Measurements from ENCODE around the gene ZNF555.

The ZNF555 gene

DNA sequence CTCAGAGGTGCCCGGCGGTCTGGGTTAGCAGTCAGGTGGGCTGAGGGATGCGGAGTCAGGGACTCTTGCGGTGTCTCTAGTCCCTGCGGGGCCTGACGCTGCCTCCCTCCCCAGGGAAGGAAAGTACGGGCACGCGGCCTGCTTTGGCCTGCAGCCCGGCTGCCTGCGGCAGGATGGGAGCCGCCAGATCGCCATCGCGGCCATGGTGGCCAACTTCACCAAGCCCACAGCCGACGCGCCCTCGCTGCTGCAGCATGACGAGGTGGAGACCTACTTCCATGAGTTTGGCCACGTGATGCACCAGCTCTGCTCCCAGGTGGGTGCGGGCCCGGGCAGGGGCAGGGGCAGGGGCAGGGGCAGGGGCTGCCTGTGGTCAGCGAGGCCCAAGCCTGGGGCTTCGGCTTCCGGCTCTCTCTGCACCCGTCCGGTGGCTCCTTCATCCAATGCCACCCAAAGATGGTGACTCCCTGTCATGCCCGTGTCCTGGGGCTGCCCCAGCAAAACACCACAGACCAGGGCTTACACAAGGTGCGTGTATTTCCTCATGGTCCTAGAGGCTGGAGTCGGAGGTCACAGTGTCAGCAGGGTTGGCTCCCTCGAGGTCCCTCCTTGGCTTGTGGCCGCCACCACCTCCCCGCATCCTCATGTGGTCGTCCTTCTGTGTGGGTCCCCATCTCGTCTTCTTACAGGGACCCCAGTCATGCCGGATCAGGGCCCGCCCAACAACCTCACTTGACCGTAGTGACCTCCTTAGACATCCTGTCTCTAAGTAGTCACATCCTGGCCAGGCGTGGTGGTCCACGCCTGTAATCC lies 32.9 kb upstream of the ZNF555 start:
- Histone ChIP-seq H3K36me3 (ENCODE audit: control insufficient read depth, insufficient read depth, low read length) (peaks cover 97% of the 10 kb centered on the region), H3K4me1 (ENCODE audit: control insufficient read depth, insufficient read depth, low read length) (no peaks in the 10 kb centered on the region), H3K27me3 (ENCODE audit: control insufficient read depth, insufficient read depth, low read length) (no peaks in the 10 kb centered on the region), H3K27ac (ENCODE audit: low read depth, low read length) (no peak overlapping the region), H3K9ac (ENCODE audit: low read depth, low read length) (no peak overlapping the region), H3K9me3 (ENCODE audit: control insufficient read depth, insufficient read depth, low read length) (no peaks in the 10 kb centered on the region), H3K4me3 (ENCODE audit: low read depth, low read length) (no peak overlapping the region)

DNA sequence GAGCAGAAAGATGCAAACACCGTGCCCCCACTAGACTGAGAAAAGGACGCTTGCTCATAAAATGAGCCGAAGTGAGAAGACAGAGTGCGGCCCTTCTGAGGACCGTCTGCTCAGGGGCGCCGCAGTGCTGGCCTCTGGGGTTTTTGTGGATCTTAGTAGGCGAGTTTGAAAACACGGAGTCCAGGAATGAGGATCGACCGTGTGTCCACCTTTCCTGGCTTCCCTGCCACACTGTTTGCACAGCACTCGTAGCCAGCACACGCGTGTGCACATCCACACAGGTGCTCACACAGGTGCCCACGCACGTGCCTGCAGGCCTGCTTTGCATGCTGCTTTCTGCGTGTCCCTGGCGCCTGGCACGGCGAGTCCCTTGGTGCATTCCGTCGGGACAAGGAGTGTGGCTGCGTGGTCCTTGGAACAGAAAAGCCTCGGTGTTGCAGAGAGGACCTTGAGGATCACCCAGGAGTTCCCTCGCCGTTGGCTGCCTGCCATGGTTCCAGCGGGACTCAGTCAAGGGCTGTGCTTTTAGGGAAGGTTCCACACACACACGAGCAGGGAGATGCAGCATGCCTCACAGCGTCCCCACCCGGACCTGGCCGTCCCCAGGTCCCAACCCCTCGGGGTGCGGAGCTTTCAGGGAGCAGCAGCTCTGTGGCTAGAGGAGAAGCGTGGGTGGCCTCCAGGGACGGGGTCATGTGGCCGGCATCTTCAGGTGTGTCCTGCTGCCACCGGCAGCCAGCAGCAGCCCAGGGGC lies 31.7 kb upstream of the ZNF555 start:
- no peaks in the 10 kb centered on the region for H3K27me3 ChIP-seq (ENCODE audit: control insufficient read depth, insufficient read depth, low read length)
- H3K4me3 ChIP-seq (ENCODE audit: low read depth, low read length): no peak overlapping the region
- H3K9me3 ChIP-seq (ENCODE audit: control insufficient read depth, insufficient read depth, low read length): no peaks in the 10 kb centered on the region
- no peak overlapping the region for H3K9ac ChIP-seq (ENCODE audit: low read depth, low read length)
- no peaks in the 10 kb centered on the region for H3K4me1 ChIP-seq (ENCODE audit: control insufficient read depth, insufficient read depth, low read length)
- H3K27ac ChIP-seq (ENCODE audit: low read depth, low read length): no peak overlapping the region
- H3K36me3 ChIP-seq (ENCODE audit: control insufficient read depth, insufficient read depth, low read length): peaks cover 95% of the 10 kb centered on the region

DNA sequence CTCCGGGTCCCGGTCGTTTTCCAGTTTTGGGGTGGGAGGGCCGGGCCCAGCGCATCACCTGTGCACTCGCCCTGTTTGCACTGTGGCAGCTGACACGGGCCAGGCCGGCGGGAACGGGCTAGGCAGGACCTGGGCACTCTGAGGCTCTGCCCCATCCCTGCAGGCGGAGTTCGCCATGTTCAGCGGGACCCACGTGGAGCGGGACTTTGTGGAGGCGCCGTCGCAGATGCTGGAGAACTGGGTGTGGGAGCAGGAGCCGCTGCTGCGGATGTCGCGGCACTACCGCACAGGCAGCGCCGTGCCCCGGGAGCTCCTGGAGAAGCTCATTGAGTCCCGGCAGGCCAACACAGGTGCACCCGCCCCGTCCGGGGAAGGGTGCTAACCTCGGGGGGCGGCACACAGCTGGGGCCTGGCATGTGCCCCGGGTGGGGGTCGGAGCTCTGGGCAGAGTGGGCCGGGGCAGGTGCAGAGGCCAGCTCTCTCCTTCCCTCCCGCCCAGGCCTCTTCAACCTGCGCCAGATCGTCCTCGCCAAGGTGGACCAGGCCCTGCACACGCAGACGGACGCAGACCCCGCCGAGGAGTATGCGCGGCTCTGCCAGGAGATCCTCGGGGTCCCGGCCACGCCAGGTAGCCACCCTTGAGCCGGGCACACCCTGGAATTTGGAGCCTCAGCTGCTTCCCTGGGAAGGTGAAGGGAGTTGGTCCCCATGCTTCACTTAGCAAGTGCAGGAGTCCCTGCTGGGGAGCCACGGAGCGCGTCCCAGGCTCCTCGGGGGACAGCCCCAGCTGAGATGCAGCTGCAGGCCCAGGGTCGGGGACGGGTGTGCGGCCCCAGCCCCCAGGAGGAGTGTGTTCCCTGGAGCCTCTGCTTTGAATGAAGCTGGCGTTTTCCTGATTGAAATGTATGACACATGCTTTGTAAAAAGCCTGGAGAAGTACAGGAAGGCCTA lies 30.9 kb upstream of the ZNF555 start:
- Histone ChIP-seq H3K4me1 (ENCODE audit: control insufficient read depth, insufficient read depth, low read length) (no peaks in the 10 kb centered on the region), H3K9ac (ENCODE audit: low read depth, low read length) (no peak overlapping the region), H3K36me3 (ENCODE audit: control insufficient read depth, insufficient read depth, low read length) (peaks cover 88% of the 10 kb centered on the region), H3K9me3 (ENCODE audit: control insufficient read depth, insufficient read depth, low read length) (no peaks in the 10 kb centered on the region), H3K4me3 (ENCODE audit: low read depth, low read length) (no peak overlapping the region), H3K27ac (ENCODE audit: low read depth, low read length) (no peak overlapping the region), H3K27me3 (ENCODE audit: control insufficient read depth, insufficient read depth, low read length) (no peaks in the 10 kb centered on the region)

DNA sequence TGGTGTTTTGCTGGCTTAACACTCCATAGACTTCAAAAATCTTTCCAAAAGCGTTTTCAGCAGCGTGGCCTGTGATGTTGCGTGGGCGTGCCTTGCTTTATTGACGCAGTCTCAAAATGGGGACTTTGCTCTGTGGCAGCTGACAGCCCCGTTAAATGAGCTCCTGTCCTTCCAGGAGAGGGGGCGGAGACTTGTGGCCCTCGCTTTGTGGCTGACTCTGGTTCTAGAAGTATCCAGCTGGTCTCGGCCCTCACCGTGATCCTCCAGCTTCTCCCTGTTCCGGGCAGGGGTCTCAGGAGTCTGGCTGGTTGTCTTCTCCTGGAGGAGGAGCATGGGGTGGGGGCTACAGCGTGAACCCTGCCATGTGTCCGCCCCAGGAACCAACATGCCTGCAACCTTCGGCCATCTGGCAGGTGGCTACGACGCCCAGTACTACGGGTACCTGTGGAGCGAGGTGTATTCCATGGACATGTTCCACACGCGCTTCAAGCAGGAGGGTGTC lies 30.0 kb upstream of the ZNF555 start:
- H3K4me3 ChIP-seq (ENCODE audit: low read depth, low read length): no peak overlapping the region
- peaks cover 82% of the 10 kb centered on the region for H3K36me3 ChIP-seq (ENCODE audit: control insufficient read depth, insufficient read depth, low read length)
- H3K27ac ChIP-seq (ENCODE audit: low read depth, low read length): no peak overlapping the region
- H3K9me3 ChIP-seq (ENCODE audit: control insufficient read depth, insufficient read depth, low read length): no peaks in the 10 kb centered on the region
- no peaks in the 10 kb centered on the region for H3K27me3 ChIP-seq (ENCODE audit: control insufficient read depth, insufficient read depth, low read length)
- H3K4me1 ChIP-seq (ENCODE audit: control insufficient read depth, insufficient read depth, low read length): no peaks in the 10 kb centered on the region
- no peak overlapping the region for H3K9ac ChIP-seq (ENCODE audit: low read depth, low read length)

DNA sequence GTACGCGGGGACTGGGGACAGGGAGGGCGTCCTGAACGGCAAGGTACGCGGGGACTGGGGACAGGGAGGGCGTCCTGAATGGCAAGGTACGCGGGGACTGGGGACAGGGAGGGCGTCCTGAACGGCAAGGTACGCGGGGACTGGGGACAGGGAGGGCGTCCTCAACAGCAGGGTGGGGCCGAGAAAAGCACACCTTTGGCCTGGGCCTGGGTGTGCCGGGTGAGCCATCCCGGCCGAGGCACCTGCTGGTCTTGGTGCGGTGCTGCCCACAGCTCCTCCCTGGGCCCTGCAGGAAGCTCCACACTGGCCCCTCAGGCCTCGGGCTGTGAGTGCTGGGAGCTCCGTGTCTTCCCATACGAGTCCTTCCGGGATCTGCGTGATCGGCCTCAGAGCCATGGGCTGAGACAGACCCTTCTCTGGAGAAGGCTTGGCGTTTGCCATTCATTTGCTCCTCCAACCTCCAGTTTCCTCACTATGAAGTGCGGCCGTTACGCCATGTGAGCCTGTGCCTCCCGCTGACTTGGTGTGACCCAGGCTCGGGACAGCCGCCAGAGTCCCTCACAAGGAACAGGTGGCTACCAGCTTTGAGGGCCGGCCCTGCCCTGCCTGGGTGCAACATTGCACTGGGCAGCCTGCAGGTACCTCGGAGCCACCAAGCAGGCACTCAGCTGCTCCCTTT lies 29.4 kb upstream of the ZNF555 start:
- Histone ChIP-seq H3K4me1 (ENCODE audit: control insufficient read depth, insufficient read depth, low read length) (no peaks in the 10 kb centered on the region), H3K27me3 (ENCODE audit: control insufficient read depth, insufficient read depth, low read length) (no peaks in the 10 kb centered on the region), H3K9me3 (ENCODE audit: control insufficient read depth, insufficient read depth, low read length) (no peaks in the 10 kb centered on the region), H3K27ac (ENCODE audit: low read depth, low read length) (no peak overlapping the region), H3K9ac (ENCODE audit: low read depth, low read length) (no peak overlapping the region), H3K36me3 (ENCODE audit: control insufficient read depth, insufficient read depth, low read length) (peaks cover 76% of the 10 kb centered on the region), H3K4me3 (ENCODE audit: low read depth, low read length) (no peak overlapping the region)

DNA sequence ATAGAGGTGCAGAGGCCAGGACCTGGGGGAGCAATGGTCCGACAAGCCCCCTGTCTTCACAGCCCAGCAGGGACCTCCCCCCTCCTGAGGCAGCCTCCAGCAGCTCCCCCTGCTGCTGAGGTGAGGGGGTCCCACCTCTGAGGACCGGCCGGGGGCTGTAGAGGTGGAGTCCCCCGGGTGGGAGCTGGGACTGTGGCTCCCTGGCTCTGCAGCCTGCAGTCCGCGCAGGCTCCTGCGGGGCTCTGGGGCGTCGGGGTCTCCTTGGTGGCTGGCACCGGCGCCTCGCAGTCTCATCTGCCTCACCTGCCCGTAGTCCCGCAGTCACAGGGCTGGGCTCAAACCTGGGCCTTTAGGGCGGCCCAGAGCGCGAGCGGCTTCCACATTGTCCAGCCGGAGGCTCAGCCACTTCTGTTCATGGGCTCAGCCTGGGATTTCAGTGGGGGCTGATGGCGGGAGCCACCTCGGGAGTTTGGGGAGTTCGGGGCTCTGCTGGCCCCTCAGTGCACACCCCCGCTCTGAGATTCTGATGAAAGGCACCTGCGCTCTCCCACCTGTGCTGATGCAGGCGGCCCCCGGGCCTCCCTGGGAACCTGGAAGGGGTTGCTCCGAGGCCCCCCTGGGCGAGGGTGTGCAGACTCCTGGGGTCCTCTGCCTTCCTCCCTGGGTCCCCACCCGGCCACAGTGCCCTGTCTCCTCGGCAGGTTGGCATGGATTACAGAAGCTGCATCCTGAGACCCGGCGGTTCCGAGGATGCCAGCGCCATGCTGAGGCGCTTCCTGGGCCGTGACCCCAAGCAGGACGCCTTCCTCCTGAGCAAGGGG lies 28.7 kb upstream of the ZNF555 start:
- H3K9me3 ChIP-seq (ENCODE audit: control insufficient read depth, insufficient read depth, low read length): no peaks in the 10 kb centered on the region
- H3K36me3 ChIP-seq (ENCODE audit: control insufficient read depth, insufficient read depth, low read length): peaks cover 68% of the 10 kb centered on the region
- no peaks in the 10 kb centered on the region for H3K27me3 ChIP-seq (ENCODE audit: control insufficient read depth, insufficient read depth, low read length)
- no peak overlapping the region for H3K9ac ChIP-seq (ENCODE audit: low read depth, low read length)
- H3K4me3 ChIP-seq (ENCODE audit: low read depth, low read length): no peak overlapping the region
- H3K4me1 ChIP-seq (ENCODE audit: control insufficient read depth, insufficient read depth, low read length): no peaks in the 10 kb centered on the region
- H3K27ac ChIP-seq (ENCODE audit: low read depth, low read length): no peak overlapping the region

DNA sequence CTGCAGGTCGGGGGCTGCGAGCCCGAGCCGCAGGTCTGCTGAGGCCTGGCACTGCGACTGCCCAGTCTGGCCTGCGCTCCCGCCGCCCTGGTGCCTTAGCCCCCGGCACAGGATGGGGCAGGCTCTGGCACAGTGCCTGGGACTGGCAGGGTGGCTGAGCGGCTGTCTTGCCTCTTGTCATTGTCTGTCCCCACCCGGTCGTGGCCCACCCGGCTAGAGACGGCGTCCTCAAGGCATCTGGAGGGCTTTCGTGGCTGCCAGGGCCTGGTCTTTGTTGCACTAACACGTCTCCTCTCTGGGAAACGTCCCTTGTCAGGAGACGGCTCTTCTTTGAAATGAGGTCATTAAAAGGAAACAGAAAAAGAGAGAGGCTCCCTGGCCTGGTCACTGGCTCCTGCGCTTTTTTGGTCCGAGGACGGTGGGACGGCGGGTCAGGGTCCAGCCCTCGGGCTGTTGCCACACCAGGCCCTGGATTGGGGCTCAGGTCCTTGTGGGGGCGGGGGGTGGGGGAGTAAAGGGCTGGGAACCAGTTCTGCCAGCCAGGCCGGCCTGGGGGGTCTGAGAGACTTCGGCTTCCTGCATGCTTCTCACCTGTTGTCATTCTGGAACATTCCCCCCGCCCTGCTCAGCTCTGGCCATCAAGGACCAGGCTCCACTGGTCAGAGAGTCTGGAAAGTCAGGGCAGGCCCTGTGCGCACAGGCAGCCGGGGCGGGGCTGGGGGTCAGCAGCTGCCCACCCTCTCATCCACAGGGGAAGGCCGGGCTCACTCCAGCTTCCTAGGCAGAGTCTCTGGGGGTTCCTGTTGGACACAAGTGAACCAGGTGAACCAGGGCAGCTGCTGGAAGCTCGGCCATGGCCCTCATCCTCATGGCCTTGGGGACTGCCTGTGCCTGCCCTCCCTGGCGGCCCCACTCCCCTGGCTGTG lies 27.8 kb upstream of the ZNF555 start:
- H3K9ac ChIP-seq (ENCODE audit: low read depth, low read length): no peak overlapping the region
- H3K4me1 ChIP-seq (ENCODE audit: control insufficient read depth, insufficient read depth, low read length): no peaks in the 10 kb centered on the region
- H3K27me3 ChIP-seq (ENCODE audit: control insufficient read depth, insufficient read depth, low read length): no peaks in the 10 kb centered on the region
- H3K4me3 ChIP-seq (ENCODE audit: low read depth, low read length): no peak overlapping the region
- H3K36me3 ChIP-seq (ENCODE audit: control insufficient read depth, insufficient read depth, low read length): peaks cover 60% of the 10 kb centered on the region
- H3K27ac ChIP-seq (ENCODE audit: low read depth, low read length): no peak overlapping the region
- H3K9me3 ChIP-seq (ENCODE audit: control insufficient read depth, insufficient read depth, low read length): no peaks in the 10 kb centered on the region

DNA sequence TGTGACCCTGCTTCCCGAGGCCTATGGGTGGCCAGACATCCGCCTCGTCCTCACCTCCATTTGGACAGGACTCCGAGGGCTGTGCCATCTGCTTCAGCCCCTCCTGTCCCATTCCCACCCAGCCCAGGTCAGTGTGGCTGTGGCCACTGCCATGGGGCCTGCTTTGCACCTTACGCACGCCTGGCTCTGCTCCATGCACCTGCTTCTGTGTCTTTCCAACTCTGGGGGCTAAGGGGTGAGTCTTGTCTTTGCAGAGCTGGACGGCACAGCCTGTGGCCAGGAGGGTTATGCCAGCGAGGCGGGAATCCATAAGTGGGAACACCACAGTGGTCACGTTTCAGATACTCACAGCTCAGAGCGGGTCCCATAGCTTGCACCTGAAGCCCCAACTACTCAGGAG lies 26.8 kb upstream of the ZNF555 start:
- Histone ChIP-seq H3K27me3 (ENCODE audit: control insufficient read depth, insufficient read depth, low read length) (no peaks in the 10 kb centered on the region), H3K27ac (ENCODE audit: low read depth, low read length) (no peak overlapping the region), H3K4me3 (ENCODE audit: low read depth, low read length) (no peak overlapping the region), H3K4me1 (ENCODE audit: control insufficient read depth, insufficient read depth, low read length) (no peaks in the 10 kb centered on the region), H3K36me3 (ENCODE audit: control insufficient read depth, insufficient read depth, low read length) (peaks cover 50% of the 10 kb centered on the region), H3K9ac (ENCODE audit: low read depth, low read length) (no peak overlapping the region), H3K9me3 (ENCODE audit: control insufficient read depth, insufficient read depth, low read length) (no peaks in the 10 kb centered on the region)

DNA sequence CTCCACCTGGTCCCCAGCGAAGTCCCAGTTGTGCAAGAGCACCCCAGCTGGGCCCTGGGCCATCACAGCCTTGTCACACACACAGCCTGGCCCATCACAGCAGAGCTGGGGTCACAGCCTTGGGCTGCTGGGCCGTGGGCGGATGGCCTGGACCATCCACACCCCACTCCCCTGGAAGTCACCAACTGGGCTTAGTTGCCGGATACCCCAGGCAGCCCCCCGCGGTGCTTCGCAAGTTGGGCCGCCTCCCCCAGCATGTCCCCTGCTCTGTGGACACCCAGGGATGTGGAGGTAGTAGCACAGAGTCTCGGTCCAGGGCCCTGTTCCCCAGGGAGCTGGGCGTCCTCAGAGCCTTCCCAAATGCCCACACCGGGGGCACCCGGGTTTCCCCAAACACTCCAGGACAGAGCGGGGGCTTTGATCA lies 26.1 kb upstream of the ZNF555 start:
- Histone ChIP-seq H3K9ac (ENCODE audit: low read depth, low read length) (no peak overlapping the region), H3K4me3 (ENCODE audit: low read depth, low read length) (no peak overlapping the region), H3K27me3 (ENCODE audit: control insufficient read depth, insufficient read depth, low read length) (no peaks in the 10 kb centered on the region), H3K4me1 (ENCODE audit: control insufficient read depth, insufficient read depth, low read length) (no peaks in the 10 kb centered on the region), H3K27ac (ENCODE audit: low read depth, low read length) (no peak overlapping the region), H3K9me3 (ENCODE audit: control insufficient read depth, insufficient read depth, low read length) (no peaks in the 10 kb centered on the region), H3K36me3 (ENCODE audit: control insufficient read depth, insufficient read depth, low read length) (peaks cover 43% of the 10 kb centered on the region)

Measured in HUES48 (cell line).